Uterus (tissue), 2 donors: Measurements from ENCODE around the gene AGBL4.

Experiments used
- CTCF ChIP-seq, 4 experiments: fragments of 200-600 bp in 2 of 4; fragments of 450-650 bp in 2 of 4; sonication (generic) in 2 of 4; IDR thresholded peaks; one replicate each; pipeline ENCODE4 v1.5.1; 2016 to 2019; ENCODE audit warnings: antibody characterized with exemption in 4 of 4, mild to moderate bottlenecking in 2 of 4, moderate library complexity in 1 of 4
- POLR2A ChIP-seq, 2 donors: fragments of 450-650 bp; IDR thresholded peaks; one replicate each; pipeline ENCODE4 v1.6.1; 2016; ENCODE audit warnings: antibody characterized with exemption in 2 of 2, mild to moderate bottlenecking in 1 of 2, moderate library complexity in 1 of 2

DNA sequence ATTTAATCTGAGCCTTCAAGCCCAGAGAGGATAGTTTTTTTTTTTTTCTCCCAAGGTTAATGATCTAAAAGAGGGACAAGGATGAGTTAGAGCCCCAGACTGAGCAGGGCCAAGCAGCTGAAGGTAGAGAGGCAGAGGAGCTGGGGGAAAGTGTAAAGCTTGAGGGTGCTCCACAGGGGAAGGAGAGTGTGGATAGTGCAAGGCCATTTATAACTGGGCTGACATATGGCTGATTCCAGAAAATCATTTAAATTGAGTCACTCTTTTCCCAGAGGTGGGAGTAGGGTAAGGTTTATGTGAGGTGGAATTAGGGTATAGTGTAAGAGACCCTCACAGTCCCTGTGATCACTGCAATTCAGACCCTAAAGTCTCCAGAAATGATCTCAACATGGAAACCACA lies 1302.8 kb downstream of the AGBL4 start:
- TF ChIP-seq CTCF (IDR thresholded peaks at IDR 0.05) (no peak), POLR2A (IDR thresholded peaks at IDR 0.05) (no peak)
